Stimulated activated CD8-positive, alpha-beta memory T cell treated with anti-CD3 and anti-CD28 coated beads, Interleukin-15, amount 100 ng/mL, for 1 hour (primary cell): ENCODE measurements around the gene OR2G3.

Experiments
- DNase-seq: peaks from one replicate; pipeline ENCODE4 v3.0.0-alpha.2; 2020; ENCODE audit warnings: low read depth

OR2G3 gene

DNA sequence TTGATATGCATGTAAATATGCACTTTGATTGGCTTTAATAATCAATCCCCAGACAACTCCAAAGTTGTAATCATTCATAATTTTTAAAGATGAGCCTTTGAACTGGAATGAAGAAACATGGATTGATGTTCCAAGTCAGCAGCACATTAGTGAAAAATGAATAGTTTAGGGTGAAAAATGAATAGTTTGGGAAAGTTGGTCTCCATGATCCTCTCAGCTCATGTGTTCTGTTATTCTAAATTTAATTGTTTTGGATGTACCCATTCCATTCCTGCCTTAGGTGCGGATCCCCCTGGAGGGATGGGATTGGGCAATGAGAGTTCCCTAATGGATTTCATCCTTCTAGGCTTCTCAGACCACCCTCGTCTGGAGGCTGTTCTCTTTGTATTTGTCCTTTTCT is at the start of gene OR2G3:
TSS of gene OR2G3 (plus strand) at position 301 of the 400 bp plus-strand sequence. CDS start at position 301, 0 bp downstream.
- no peak for DNase-seq

DNA sequence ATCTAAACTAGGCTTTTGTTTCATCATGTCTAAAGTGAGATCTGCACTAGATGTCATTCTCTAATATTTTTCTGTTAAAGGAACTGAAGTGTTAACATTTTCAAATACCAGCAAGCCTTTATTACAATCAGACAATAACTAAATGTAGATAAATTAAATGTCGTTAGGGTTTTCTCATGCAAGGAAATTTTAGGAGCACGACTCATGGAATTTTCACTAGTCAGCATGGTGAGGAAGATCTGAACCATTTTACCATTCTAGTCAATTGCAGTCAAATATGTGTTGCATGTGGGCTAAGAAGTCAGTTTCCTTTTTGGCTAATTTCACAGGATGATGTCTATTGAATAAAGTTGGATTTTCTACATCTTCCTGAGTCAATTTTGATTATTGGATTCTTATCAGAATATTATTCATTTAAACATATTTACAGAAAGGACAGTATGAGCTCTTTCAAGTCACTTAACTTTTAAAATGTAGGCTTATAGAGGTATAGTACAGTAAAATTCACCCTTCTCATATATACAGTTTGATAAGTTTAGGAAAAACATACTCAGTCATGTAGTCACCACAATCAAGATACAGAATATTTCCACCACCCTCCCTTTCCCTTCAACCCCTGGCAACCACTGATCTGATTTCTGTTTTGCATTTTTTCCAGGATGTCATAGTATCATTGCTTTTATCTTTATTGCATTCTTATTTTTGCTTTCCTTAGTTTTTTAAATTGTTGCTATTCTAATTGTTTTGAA is 47.3 kb upstream of the OR2G3 start:
- no peak for DNase-seq

DNA sequence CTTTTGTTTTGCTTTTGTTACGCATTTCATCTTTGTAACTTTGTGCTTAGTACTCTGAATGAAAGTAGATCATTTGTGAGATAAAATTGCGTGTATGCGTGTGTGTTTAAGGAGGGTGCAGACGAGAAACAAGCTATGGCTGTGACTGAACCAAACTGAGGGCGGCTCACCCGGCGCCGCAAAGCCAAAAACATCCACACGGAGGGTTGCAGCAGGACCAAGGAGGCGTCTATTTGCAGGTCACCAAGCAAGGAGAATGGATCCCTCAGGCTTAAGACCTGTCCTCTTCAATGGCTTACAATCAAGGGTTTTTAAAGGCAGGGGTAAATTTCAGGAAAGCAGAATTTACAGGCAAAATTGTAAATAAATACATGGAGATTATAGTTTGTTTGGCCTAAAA is 43.7 kb upstream of the OR2G3 start:
- DNase-seq = no peak

DNA sequence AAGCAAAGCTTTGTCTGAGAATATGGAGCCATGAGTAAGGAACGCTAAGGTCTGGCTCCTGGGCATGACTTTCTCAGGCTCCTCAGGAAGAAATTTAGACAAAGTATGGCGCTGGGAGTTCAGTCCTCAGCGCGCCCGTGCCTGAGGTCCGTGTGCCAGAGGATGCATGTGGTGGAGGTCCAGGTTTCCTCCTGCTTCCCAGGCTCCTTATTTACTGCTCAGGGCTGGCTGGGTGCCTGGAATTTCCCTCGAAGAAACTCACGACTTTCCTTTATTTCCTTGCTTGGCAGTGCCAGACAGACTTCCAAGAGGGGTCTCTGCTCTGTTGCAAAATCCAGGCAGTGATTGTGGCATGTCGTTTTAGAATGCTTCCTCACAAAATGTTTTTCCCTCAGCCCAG is 43.2 kb upstream of the OR2G3 start:
- no peak for DNase-seq

DNA sequence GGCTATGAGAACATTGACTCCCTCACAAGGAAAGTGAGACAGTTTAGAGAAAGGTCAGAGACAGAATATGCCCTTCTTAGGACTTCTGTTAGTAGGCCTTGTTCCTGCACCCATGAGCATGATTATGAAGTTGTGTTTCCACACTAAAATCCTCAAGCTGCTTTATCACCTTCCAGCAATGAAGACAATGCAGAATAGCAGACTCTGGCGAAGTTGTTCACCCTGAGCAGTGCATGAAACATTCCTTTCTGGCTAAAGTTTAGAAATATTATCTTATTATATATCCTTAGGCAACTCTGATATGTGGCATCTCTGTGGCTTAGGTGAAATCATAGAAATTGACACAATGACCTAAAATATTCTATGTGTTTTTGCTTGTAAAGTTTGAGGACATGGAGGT is 31.1 kb upstream of the OR2G3 start:
- no peak for DNase-seq

DNA sequence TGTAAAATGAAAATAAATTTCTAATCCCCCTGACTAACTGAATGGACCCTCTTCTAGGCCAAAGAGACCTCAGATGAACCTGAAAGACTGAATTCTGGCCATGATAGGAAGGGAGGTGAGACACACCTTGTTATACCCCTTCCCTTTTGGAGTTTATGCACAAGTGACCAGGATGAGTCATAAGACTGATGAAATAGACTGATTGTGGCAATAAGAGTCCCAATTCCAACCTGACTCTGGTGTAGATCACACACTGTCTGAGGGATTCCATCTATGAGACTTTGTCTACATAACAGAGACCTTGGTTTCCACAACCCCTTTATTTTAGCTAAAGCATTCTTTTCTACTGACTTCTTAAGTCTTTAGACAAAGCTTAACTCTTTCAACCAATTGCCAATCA is 30.7 kb upstream of the OR2G3 start:
- no peak for DNase-seq

DNA sequence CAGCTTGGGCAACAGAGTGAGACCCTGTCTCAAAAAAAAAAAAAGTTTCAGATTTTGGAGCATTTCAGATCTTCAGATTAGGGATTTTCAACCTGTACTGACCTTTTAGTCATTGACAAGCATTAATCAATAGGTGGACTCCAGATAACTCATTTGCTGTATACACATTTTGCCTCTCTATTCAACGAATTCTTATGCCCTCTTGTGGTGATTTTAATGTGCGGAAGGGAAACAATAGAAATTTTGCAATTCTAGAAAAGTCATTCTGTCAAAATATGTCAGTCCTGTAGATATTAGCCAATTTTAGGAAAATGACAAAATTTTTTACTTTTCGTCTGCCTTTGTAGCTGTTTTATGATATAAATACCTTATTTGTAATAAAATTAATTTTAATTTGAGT is 28.9 kb upstream of the OR2G3 start:
- DNase-seq = no peak

DNA sequence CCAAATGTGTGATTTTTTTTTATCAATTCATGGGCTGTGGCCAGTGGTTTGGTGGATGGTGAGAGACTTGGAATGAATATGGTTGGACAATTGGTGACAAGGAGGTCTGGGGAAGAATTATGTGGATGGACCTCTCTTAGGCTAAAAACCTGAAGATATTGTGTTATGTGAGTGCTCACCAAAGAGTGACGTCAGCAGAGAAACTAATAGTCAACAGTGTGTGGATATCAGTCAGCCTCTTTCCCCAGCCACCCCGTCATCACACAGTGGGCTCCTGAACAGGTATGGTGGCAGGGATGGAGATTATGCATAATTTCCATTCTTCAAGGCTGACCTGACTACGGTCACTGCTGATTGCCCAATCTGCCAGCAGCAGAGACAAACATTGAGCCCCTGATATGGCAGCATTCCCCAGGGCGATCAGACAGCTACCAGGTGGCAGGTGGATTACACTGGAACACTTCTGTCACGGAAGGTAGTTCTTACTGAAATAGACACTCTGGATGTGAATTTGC is 26.4 kb upstream of the OR2G3 start:
- DNase-seq = no peak

DNA sequence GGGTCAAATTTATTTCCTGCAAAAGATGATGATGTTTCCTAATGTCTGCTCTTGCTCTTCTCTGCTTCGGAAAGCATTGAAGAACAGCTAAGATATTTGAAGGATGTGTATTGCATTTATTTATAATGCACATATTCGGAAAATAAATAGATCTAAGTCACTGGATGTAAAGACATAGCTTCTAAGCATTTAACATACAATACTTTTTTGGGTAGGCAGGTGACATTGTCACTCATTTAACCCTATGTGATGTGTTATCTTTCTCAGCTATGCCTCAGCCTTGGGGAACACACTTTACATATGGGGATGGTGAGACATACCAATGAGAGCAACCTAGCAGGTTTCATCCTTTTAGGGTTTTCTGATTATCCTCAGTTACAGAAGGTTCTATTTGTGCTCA is 17.3 kb upstream of the OR2G3 start, which contains the start of gene OR2G2:
TSS of gene OR2G2 (plus strand) at position 301 of the 400 bp plus-strand sequence. CDS start at position 301, 0 bp downstream.
- DNase-seq = no peak

DNA sequence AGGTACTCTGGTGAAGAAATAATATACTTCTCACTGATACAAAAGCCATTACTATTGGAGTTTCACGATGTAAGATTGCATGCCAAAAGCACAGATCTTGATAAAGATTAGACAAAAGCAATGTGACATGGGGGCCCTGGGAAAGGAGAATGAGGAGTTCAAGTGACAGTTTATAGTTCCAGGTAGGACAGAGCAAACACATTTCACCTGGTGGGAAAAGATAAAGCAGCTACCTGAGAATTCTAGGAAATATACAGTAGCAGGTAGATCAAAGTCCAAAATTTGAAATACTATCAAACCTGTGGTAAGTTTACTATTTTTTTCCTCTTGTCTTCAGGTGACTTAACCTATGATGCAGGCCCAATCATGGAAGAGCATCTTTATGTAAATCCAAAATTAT is 8.0 kb downstream of the OR2G3 start:
- no peak for DNase-seq

DNA sequence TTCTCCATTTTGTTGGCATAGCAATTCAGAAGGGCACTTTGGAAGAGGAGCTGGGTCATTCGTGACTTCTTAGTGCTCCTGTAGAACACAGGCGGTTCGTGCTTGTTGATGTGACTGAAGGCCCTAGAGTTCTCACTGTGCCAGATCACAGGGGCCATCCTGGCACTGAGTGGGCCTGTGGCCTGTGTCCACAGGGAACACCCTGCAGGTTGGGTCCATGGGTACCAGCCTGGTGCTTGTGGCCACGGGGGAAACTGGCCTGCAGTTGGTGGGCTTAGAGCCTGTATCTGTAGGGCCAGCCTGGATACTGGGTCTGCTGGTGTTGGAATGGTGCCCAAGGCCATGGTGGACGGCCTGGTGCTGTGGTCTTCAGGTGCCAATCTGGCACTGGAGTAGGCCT is 9.2 kb downstream of the OR2G3 start:
- no peak for DNase-seq

DNA sequence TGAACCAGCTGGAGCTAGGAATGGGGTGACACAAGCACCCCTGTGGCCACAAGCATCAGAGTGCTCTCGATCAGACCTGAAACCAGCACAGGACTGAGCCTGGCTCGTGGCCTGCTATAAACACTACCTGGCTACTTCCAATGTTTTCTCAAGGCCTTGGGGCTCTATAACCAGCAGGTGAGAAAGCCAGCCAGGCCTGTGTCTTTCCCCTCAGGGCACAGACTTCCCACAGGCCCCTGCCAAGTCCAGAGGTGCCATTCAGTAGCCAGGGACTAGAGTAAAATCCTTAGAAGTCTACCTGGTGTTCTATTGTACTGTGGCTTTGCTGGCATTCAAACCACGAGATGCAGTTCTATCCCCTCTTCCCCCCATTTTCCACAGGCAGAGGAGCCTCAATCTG is 22.6 kb downstream of the OR2G3 start:
- no peak for DNase-seq

DNA sequence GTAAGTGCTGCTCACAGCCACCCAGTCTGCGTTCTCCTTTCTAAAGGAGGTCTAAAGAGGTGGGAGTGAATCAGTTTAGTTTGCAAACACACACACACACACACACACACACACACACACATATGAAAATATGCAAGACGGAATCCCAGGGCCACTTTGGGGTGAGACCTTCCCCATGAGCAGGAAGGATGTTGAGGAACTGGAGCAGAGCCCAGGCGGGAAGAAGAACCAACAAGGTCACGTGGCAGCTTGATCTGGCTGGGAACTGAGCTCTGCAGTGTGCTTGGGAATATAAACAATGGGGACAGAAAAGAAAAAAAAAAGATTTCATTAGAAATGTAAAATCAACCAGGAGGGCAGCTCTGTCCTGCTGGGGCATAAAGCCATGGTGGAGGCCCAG is 32.6 kb downstream of the OR2G3 start:
- no peak for DNase-seq

DNA sequence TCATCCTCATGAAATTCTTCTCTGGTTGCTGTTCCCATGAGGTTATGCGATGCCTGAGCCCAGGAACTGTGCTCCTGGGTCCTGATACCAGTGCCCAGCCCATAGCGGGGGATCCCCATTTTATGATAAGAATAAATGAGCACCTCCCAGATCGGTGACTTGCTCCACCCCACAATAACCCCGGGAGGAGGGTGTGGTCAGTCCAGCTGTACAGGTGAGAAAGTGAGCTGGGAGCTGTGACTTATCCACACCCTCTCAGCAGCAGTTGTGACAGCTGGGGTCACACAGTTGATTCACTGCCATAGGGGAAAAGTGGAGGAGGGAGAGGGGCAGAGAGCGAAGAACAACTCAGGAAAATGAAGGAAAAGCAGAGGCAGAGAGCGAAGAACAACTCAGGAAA is 33.4 kb downstream of the OR2G3 start:
- DNase-seq = no peak

DNA sequence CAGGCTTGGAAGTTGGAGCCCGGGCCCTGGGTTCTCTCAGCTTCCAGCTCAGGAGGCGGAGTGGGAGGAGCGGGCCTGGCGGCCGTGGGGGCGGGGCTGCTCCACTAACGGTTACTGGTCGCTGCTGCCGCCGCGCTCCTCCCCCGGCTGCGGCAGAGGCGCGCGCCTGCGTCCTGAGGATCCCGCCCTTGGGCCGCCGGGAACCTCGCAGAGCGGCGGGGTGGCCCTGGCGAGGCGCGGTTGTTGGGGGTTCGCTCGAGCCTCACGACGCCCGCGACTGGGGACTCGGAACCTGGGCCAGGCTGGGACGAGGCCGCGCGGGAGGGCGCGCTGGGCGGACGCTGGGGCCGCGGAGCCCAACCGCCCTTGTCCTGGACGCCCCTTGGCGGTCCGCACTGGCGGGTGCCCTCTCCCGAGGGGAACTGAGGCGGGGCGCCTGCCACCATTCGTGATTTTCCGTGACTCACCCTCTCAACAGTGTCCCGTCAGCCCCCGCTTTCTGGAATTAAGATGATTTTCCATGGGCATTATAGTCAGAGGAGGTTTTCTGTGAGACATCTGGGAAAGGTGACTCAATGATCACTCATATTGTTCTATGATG is 34.1 kb downstream of the OR2G3 start:
- DNase-seq = no peak

DNA sequence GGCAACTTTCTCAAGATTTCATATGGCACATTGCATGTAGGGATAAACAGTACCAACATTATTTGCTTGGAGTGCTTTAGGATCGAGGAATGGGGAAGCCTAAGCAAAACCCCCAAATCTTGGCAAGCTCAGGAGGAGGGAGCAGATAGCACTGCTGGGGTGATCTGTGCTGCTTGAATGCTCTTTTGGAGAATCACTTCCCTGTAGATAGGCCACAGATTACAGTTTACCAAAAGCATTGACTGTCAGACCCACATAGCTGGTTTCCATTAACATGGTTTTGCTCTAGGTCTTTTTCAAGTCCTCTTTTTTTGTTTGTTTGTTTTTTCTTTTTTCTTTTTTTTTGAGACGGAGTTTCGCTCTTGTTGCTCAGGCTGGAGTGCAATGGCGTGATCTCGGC is 37.4 kb downstream of the OR2G3 start:
- DNase-seq = no peak

DNA sequence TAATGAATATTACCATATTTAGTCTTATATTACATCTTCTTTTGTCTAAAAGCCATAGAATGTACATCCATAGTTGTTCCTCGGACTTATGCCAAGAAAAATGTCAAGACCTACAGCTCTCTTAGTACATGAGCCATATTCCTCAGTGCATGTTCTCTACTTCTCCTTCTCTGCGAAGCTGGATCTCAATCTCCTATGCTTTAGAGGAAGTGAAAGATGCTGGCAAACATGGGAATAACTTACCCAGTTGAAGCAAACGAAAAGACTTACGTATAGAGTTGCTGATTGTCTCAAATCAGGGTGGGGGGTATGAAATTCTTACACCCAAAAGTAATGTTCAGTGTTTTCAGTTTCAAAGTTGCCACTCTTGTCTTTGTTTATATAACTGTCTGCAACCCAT is 41.5 kb downstream of the OR2G3 start:
- DNase-seq = no peak

DNA sequence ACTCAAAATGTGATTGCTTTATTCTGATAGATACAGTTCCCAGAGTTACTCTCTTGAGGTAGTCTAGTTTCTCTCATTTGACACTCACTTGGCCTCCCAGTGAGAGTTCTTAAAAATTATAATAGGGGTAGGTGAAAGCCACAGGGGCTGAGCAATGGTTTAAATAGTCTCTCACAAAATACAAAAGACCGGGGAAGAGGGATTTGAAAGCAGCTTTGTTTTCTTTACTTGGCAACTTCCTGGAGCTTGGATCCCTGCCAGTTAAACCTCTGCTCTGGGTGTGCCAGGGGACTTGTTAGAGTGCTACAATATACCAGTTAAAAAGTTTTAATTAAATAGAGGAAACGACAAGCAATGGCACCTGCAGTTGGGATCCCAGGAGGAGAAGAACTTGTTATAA is 42.5 kb downstream of the OR2G3 start:
- DNase-seq = no peak

DNA sequence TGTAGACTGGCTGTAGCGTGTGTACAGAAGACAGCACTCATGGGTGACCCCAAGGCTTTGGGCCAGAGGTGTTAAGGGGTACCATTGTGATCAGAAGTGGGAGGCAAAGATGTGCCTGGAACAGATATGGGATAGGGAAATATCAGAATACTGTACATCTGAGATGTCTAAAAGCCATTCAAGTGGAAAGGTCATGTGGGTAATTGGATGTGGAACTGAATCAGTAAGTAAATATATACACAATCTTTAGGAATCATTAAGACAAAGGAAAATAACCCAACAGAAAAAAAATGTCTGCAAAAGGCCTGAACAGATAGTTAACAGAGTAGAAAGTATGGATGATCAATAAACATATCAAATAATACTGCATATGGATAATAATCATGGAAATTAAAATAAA is 47.7 kb downstream of the OR2G3 start:
- DNase-seq = no peak
